MM.1S (cell line): ENCODE data around the gene BRD4.

Source experiments
- DNase-seq: peaks from one replicate; pipeline ENCODE4 v3.0.0-alpha.2; 2015
- H2AFZ ChIP-seq: fragments of 300-600 bp; sonication (generic); 2 replicates; pipeline ENCODE4 v1.6.0; 2016; ENCODE audit warnings: antibody characterized with exemption, low read length
- H3F3A ChIP-seq: fragments of 300-600 bp; sonication (generic); 2 replicates; pipeline ENCODE4 v1.6.1; 2016; ENCODE audit warnings: mild to moderate bottlenecking, antibody characterized with exemption, low read length, moderate library complexity, mixed read lengths; ENCODE audit not compliant: insufficient read depth
- H3K27ac ChIP-seq: fragments of 300-600 bp; sonication (generic); 2 replicates; pipeline ENCODE4 v1.5.1; 2016; ENCODE audit warnings: mild to moderate bottlenecking, low read length
- H3K27me3 ChIP-seq: fragments of 300-600 bp; sonication (generic); replicated peaks from 2 replicates; pipeline ENCODE4 v1.6.0; 2016; ENCODE audit warnings: low read length; ENCODE audit not compliant: insufficient read depth
- H3K36me3 ChIP-seq: fragments of 300-600 bp; sonication (generic); replicated peaks from 2 replicates; pipeline ENCODE4 v1.6.1; 2016; ENCODE audit warnings: mild to moderate bottlenecking, low read length, mixed read lengths; ENCODE audit not compliant: insufficient read depth
- H3K4me1 ChIP-seq: fragments of 300-600 bp; sonication (generic); 2 replicates; pipeline ENCODE4 v1.6.1; 2016; ENCODE audit warnings: low read length, mixed read lengths
- H3K4me2 ChIP-seq: fragments of 300-600 bp; sonication (generic); 2 replicates; pipeline ENCODE4 v1.6.0; 2016; ENCODE audit warnings: low read depth, low read length
- H3K4me3 ChIP-seq: fragments of 300-600 bp; sonication (generic); 2 replicates; pipeline ENCODE4 v1.5.1; 2016; ENCODE audit warnings: low read length, mixed read lengths
- H3K79me2 ChIP-seq: fragments of 300-600 bp; sonication (generic); 2 replicates; pipeline ENCODE4 v1.6.1; 2016; ENCODE audit warnings: mixed run types, low read length, mixed read lengths
- H3K9ac ChIP-seq: fragments of 300-600 bp; sonication (generic); 2 replicates; pipeline ENCODE4 v1.6.1; 2016; ENCODE audit warnings: low read length, mixed read lengths
- H3K9me2 ChIP-seq: fragments of 300-600 bp; sonication (generic); replicated peaks from 2 replicates; pipeline ENCODE4 v1.6.1; 2016; ENCODE audit warnings: mild to moderate bottlenecking, low read length, mixed read lengths; ENCODE audit not compliant: insufficient read depth
- H3K9me3 ChIP-seq: fragments of 300-600 bp; sonication (generic); replicated peaks from 2 replicates; pipeline ENCODE4 v1.6.1; 2016; ENCODE audit warnings: mild to moderate bottlenecking, low read length, mixed read lengths; ENCODE audit not compliant: insufficient read depth
- H4K20me1 ChIP-seq: fragments of 300-600 bp; sonication (generic); 2 replicates; pipeline ENCODE4 v1.6.1; 2016; ENCODE audit warnings: mild to moderate bottlenecking, low read length, moderate library complexity, mixed read lengths; ENCODE audit not compliant: insufficient read depth
- CTCF ChIP-seq: fragments of 300-600 bp; sonication (generic); IDR thresholded peaks from 2 replicates; pipeline ENCODE4 v1.5.1; 2016; ENCODE audit warnings: antibody characterized with exemption, low read length, mixed read lengths
- EZH2 ChIP-seq: fragments of 300-600 bp; sonication (generic); optimal IDR thresholded peaks from 2 replicates; pipeline ENCODE3; 2017; ENCODE audit warnings: low read depth, mild to moderate bottlenecking, antibody characterized with exemption, low read length, mixed read lengths
- EZH2phosphoT487 ChIP-seq: fragments of 300-600 bp; sonication (generic); IDR thresholded peaks from 2 replicates; pipeline ENCODE4 v1.6.1; 2018; ENCODE audit warnings: antibody characterized with exemption, low read length

BRD4 gene

DNA sequence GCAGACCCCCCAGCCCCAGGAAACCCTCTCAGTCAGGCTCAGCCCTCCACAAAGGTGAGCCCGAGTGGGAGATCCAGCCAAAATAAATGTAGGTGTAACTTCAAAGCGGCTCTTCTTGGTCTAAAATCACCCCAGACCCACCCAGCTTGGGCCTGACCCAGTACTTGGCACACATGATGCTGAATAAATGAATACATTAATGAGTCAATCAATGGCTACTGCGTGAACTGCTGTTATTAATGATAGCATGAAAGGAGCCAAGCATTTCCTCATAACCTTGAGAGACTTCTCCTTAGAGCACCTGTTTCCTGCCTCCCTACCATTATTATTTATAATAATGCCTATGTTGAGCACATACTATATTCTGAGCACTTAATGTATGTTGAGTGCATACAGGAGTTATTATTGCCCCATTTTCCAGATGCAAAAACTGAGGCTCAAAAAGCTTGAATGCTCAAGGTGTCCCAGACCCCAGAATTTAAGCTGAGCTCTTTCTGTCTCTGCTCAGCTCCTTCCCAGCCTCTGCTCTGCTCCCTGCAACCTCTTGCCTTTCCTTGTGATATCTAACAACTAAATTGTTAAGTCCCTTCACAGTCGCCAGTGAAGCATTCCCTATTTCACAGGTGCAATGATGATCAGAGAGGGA lies 135.9 kb downstream of the BRD4 start:
- H3K9ac ChIP-seq = no peak overlapping the region
- TF ChIP-seq EZH2phosphoT487 = no peak
- TF ChIP-seq EZH2 = no peak
- no peak for TF ChIP-seq CTCF
- no peaks in the 10 kb centered on the region for H4K20me1 ChIP-seq
- H3K36me3 ChIP-seq = no peaks in the 10 kb centered on the region
- no peak overlapping the region for H3K4me3 ChIP-seq
- no peak overlapping the region for H3K4me2 ChIP-seq
- H3K27me3 ChIP-seq = peaks cover 65% of the 10 kb centered on the region
- no peaks in the 10 kb centered on the region for H3F3A ChIP-seq
- H3K4me1 ChIP-seq = no peaks in the 10 kb centered on the region
- DNase-seq = no peak
- H2AFZ ChIP-seq = no peak overlapping the region
- no peaks in the 10 kb centered on the region for H3K9me3 ChIP-seq
- H3K79me2 ChIP-seq = no peaks in the 10 kb centered on the region
- no peaks in the 10 kb centered on the region for H3K9me2 ChIP-seq
- no peak overlapping the region for H3K27ac ChIP-seq

- H4K20me1 ChIP-seq = no peaks in the 10 kb centered on the region
These were observed 136.7 kb downstream of the BRD4 start for GRCh38 chr19:15195371-15196334.

GRCh38 chr19:15194938-15195337 lies 137.4 kb downstream of the BRD4 start:
- TF ChIP-seq EZH2phosphoT487 (no peak), EZH2 (no peak), CTCF (no peak)
- H3K27ac ChIP-seq = no peak overlapping the region
- H3K4me2 ChIP-seq = no peak overlapping the region
- no peaks in the 10 kb centered on the region for H3K4me1 ChIP-seq
- no peaks in the 10 kb centered on the region for H3K36me3 ChIP-seq
- H3K79me2 ChIP-seq = no peaks in the 10 kb centered on the region
- H3K9me3 ChIP-seq = no peaks in the 10 kb centered on the region
- no peak overlapping the region for H2AFZ ChIP-seq
- H3K27me3 ChIP-seq = peaks cover 73% of the 10 kb centered on the region
- H3K9ac ChIP-seq = no peak overlapping the region
- H3F3A ChIP-seq = no peaks in the 10 kb centered on the region
- H4K20me1 ChIP-seq = no peaks in the 10 kb centered on the region
- H3K4me3 ChIP-seq = no peak overlapping the region
- DNase-seq = no peak
- no peaks in the 10 kb centered on the region for H3K9me2 ChIP-seq

More at GRCh38 chr19:15195371-15196334, 136.7 kb downstream of the BRD4 start:
- no peaks in the 10 kb centered on the region for H3K4me1 ChIP-seq
- TF ChIP-seq CTCF (no peak), EZH2phosphoT487 (no peak), EZH2 (no peak)
- H3K9me3 ChIP-seq = no peaks in the 10 kb centered on the region
- no peak for DNase-seq
- no peak overlapping the region for H3K4me3 ChIP-seq
- no peaks in the 10 kb centered on the region for H3K79me2 ChIP-seq
- H3K4me2 ChIP-seq = no peak overlapping the region
- H3K36me3 ChIP-seq = no peaks in the 10 kb centered on the region
- no peaks in the 10 kb centered on the region for H3F3A ChIP-seq
- no peaks in the 10 kb centered on the region for H3K9me2 ChIP-seq
- no peak overlapping the region for H2AFZ ChIP-seq
- peaks cover 68% of the 10 kb centered on the region for H3K27me3 ChIP-seq
- H3K27ac ChIP-seq = no peak overlapping the region
- H3K9ac ChIP-seq = no peak overlapping the region
